Mammary epithelial cell (primary cell): ENCODE data around the gene TM2D3.

ENCODE experiments used
- EZH2 ChIP-seq: IDR thresholded peaks from 2 replicates; pipeline ENCODE4 v1.6.1; 2012; ENCODE audit warnings: low read length, inconsistent platforms, borderline replicate concordance
- TF ChIP-seq, protein P1 (sequence below), 2 donors: IDR thresholded peaks in 1 of 2; conservative IDR thresholded peaks in 1 of 2; 2 replicates each; pipeline ENCODE4 v1.5.1; 2011 to 2012; ENCODE audit warnings: inconsistent platforms in 2 of 2, low read length in 2 of 2, mild to moderate bottlenecking in 2 of 2, control low read depth in 1 of 2, low read depth in 1 of 2; ENCODE audit not compliant: insufficient read depth in 1 of 2; ENCODE audit errors: extremely low read depth in 1 of 2

DNA sequence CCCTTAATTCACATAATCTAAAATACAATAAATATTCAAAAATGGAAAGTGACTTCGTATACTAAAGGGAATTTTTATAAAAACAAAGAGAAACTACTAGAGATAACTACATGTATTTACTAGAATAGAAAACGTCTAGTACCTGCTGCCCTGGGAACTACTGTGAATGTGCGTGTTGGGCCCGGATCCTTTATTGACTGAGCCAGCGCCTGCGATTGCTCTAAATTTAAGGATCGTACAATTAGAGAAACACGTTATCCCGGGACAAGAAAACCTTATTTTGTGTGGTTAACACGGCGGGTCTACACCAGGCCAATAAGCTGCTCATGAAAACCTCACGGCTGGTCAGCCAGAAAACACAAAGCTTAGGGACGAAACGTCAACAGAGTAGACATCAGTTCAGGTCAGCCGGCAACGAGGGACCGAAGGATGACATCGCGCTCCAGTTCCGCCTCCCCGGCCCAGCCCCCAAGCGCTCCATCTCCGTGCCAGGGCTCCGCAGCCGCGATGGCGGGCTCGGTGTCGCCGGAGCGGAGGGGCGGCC is 555 bp downstream of the TM2D3 start:
- TF ChIP-seq, protein P1, sequence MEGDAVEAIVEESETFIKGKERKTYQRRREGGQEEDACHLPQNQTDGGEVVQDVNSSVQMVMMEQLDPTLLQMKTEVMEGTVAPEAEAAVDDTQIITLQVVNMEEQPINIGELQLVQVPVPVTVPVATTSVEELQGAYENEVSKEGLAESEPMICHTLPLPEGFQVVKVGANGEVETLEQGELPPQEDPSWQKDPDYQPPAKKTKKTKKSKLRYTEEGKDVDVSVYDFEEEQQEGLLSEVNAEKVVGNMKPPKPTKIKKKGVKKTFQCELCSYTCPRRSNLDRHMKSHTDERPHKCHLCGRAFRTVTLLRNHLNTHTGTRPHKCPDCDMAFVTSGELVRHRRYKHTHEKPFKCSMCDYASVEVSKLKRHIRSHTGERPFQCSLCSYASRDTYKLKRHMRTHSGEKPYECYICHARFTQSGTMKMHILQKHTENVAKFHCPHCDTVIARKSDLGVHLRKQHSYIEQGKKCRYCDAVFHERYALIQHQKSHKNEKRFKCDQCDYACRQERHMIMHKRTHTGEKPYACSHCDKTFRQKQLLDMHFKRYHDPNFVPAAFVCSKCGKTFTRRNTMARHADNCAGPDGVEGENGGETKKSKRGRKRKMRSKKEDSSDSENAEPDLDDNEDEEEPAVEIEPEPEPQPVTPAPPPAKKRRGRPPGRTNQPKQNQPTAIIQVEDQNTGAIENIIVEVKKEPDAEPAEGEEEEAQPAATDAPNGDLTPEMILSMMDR (conservative IDR thresholded peaks at IDR 0.05 in 1 of 2, IDR thresholded peaks at IDR 0.05 in 1 of 2; ENCODE audit: extremely low read depth in 1 of 2, insufficient read depth in 1 of 2, low read depth in 1 of 2, low read length in 2 of 2), result no peak
- TF ChIP-seq EZH2, result no peak
